ENCODE measurements around the gene NINJ1.
"Not testable (repeated sequence)": the region's sequence is repeated elsewhere in the genome, so short reads cannot be mapped to it uniquely, and the experiment has no call there.

NINJ1 gene

DNA sequence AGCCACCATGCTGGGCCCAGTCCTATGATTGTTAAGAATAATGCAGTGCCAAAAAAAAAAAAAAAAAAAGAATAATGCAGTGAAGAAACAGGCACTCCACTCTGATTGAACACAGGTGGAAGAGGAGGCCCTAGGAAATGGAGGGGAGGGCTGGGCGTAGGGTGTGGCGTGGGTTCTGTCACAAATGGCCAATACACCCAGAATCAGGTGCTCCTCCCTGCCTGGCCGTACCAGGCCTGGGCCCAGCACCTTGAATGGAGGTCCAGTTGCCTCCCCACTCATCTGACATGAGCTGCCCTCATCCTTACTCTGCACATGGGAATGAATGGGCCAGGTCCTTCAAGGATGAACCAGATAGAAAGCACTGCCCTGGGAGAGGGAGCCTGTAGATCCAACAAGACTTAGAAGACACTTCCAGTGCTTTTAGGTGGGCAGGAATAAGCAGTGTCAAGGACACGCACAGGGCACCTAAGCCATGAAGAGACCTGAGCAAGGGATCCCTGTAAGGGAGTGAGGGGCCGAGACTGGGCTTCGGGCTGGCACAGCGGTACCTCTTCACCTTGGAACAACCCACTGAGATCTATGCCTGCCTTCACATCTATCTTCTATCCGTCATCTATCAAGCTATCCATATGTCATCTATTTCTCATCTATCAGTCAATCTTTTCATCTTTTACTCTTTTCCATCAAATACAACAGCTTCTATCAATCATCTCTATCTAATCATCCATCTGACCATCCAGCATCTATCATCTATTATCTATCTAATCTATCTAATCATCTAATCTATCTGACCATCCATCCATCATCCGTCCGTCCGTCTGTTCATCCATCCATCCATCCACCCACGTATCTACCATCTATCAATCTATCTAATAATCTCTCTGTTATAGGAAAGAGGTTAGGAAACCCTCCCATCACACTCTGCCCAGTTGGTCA is 15.9 kb downstream of the NINJ1 start:
- Histone ChIP-seq H3K27me3 (ENCODE audit: control insufficient read depth in 1 of 2, insufficient read depth in 2 of 2, low read length in 2 of 2) (no peaks in the 10 kb centered on the region), H3K4me3 (ENCODE audit: low read length in 2 of 2) (no peak overlapping the region), H3K36me3 (ENCODE audit: control insufficient read depth in 2 of 2, insufficient read depth in 2 of 2, low read length in 2 of 2) (peaks cover 6 to 19% of the 10 kb centered on the region in 2 donors), H3K4me1 (ENCODE audit: control insufficient read depth, insufficient read depth, low read length) (peaks cover 24% of the 10 kb centered on the region), H3K9me3 (ENCODE audit: control insufficient read depth in 2 of 2, low read length in 2 of 2) (no peaks in the 10 kb centered on the region), H3K27ac (ENCODE audit: low read length) (no peak overlapping the region), H3K9ac (ENCODE audit: low read length in 2 of 2) (no peak overlapping the region)

DNA sequence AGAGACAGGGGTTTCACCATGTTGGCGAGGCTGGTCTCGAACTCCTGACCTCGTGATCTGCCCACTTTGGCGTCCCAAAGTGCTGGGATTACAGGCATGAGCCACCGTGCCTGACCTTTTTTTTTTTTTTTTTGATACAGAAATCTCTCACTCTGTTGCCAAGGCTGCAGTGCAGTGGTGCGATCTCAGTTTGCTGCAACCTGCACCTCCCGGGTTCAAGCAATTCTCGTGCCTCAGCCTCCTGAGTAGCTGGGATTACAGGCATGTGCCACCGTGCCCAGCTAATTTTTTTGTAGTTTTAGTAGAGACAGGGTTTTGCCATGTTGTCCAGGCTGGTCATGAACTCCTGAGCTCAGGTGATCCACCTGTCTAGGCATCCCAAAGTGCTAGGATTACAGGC is 16.5 kb downstream of the NINJ1 start:
- Histone ChIP-seq H3K36me3 (ENCODE audit: control insufficient read depth in 2 of 2, insufficient read depth in 2 of 2, low read length in 2 of 2) (peaks cover 7 to 17% of the 10 kb centered on the region in 2 donors), H3K4me1 (ENCODE audit: control insufficient read depth, insufficient read depth, low read length) (peaks cover 24% of the 10 kb centered on the region)
- H3K4me3 ChIP-seq (ENCODE audit: low read length in 2 of 2); H3K27me3 ChIP-seq (ENCODE audit: control insufficient read depth in 1 of 2, insufficient read depth in 2 of 2, low read length in 2 of 2); H3K9ac ChIP-seq (ENCODE audit: low read length in 2 of 2); H3K27ac ChIP-seq (ENCODE audit: low read length); H3K9me3 ChIP-seq (ENCODE audit: control insufficient read depth in 2 of 2, low read length in 2 of 2): not testable (repeated sequence)

DNA sequence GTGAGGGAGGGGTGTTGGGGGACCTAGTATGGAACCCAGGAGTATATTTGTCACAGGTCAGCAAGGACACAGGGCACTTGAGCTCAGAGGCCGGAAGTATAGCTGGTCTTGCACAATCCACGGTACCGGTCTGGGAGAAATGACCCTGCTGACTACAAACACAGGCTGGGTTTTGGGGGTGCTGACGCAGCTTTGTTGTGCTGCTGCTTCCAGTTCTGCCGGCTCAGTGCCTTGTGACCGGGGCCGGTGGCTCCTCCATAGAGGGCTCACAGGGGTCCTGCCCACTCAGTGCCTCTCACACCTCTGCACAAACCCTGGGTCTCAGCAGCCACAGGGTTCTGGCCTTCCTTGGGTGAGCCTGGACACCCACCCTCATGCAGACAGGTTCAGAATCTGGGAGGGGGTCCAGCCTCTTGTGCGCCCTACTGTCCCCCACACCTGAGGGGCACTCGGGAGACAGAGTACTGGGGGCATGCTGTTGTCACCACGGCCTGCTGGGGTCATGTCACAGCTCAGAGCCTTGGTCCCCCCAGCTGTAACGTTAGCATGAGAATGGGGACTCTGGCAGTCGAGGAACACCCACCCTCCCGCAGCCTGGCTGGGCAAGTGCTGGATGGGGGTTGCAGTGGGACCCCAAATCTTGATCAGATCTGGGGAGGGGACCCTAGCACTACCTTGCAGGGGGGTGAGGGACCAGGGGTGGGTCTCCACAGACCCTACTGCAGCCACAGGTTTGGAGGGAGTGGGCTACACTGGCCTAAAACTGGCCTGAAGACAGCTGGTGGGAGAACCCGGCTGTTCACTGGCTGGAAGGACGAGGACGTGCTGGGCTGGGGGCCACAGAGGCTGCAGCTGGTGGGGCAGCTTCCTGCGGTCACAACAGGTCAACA is 17.7 kb downstream of the NINJ1 start:
- Histone ChIP-seq H3K9ac (ENCODE audit: low read length in 2 of 2) (no peak overlapping the region), H3K27me3 (ENCODE audit: control insufficient read depth in 1 of 2, insufficient read depth in 2 of 2, low read length in 2 of 2) (no peaks in the 10 kb centered on the region), H3K27ac (ENCODE audit: low read length) (no peak overlapping the region), H3K4me3 (ENCODE audit: low read length in 2 of 2) (no peak overlapping the region), H3K36me3 (ENCODE audit: control insufficient read depth in 2 of 2, insufficient read depth in 2 of 2, low read length in 2 of 2) (peaks cover 7 to 12% of the 10 kb centered on the region in 2 donors), H3K9me3 (ENCODE audit: control insufficient read depth in 2 of 2, low read length in 2 of 2) (no peaks in the 10 kb centered on the region), H3K4me1 (ENCODE audit: control insufficient read depth, insufficient read depth, low read length) (peaks cover 24% of the 10 kb centered on the region)

DNA sequence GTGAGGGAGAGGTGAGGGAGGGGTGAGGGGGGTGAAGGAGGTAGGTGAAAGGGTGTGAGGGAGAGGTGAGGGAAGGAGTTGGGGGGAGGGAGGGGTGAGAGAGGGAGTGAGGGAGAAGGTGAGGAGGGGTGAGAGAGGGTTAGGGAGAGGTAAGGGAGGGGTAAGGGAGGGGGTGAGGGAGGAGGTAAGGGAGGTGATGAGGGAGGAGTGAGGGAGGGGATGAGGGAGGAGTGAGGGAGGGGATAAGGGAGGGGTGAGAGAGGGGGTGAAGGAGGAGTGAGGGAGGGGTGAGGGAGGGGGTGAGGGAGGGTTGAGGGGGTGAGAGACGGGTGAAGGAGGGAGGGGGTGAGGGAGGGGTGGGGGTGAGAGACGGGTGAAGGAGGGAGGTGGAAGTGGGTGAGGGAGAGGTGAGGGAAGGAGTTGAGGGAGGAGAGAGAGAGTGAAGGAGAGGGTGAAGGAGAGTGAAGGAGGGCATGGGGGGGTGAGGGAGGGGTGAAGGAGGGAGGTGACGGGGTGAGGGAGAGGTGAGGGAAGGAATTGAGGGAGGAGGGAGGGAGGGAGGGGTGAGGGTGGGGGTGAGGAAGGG is 18.5 kb downstream of the NINJ1 start:
- Histone ChIP-seq H3K36me3 (ENCODE audit: control insufficient read depth in 2 of 2, insufficient read depth in 2 of 2, low read length in 2 of 2) (peaks cover 7 to 19% of the 10 kb centered on the region in 2 donors), H3K4me3 (ENCODE audit: low read length in 2 of 2) (no peak overlapping the region), H3K9ac (ENCODE audit: low read length in 2 of 2) (no peak overlapping the region), H3K4me1 (ENCODE audit: control insufficient read depth, insufficient read depth, low read length) (peaks cover 20% of the 10 kb centered on the region), H3K9me3 (ENCODE audit: control insufficient read depth in 2 of 2, low read length in 2 of 2) (no peaks in the 10 kb centered on the region), H3K27ac (ENCODE audit: low read length) (no peak overlapping the region), H3K27me3 (ENCODE audit: control insufficient read depth in 1 of 2, insufficient read depth in 2 of 2, low read length in 2 of 2) (no peaks in the 10 kb centered on the region)

DNA sequence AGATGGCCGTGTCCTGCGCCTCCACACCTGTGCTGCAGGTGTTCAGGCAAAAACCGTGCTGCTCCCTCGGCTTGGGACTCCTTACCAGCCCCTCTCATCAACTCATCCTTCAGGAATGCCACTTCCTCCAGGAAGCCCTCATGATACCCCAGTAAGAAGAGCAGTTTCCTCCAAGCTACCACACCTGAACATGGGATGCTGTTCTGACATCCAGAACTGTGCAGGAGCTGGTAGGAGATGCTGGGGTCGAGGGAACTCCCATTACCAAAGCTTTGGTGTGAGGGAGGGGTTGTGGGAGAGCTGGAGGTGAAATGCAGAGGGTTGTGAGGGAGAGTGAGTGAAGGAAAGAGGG is 19.1 kb downstream of the NINJ1 start:
- Histone ChIP-seq H3K4me1 (ENCODE audit: control insufficient read depth, insufficient read depth, low read length) (peaks cover 14% of the 10 kb centered on the region), H3K27ac (ENCODE audit: low read length) (no peak overlapping the region), H3K36me3 (ENCODE audit: control insufficient read depth in 2 of 2, insufficient read depth in 2 of 2, low read length in 2 of 2) (peaks cover 7 to 20% of the 10 kb centered on the region in 2 donors), H3K9ac (ENCODE audit: low read length in 2 of 2) (no peak overlapping the region), H3K9me3 (ENCODE audit: control insufficient read depth in 2 of 2, low read length in 2 of 2) (no peaks in the 10 kb centered on the region), H3K4me3 (ENCODE audit: low read length in 2 of 2) (no peak overlapping the region), H3K27me3 (ENCODE audit: control insufficient read depth in 1 of 2, insufficient read depth in 2 of 2, low read length in 2 of 2) (no peaks in the 10 kb centered on the region)

DNA sequence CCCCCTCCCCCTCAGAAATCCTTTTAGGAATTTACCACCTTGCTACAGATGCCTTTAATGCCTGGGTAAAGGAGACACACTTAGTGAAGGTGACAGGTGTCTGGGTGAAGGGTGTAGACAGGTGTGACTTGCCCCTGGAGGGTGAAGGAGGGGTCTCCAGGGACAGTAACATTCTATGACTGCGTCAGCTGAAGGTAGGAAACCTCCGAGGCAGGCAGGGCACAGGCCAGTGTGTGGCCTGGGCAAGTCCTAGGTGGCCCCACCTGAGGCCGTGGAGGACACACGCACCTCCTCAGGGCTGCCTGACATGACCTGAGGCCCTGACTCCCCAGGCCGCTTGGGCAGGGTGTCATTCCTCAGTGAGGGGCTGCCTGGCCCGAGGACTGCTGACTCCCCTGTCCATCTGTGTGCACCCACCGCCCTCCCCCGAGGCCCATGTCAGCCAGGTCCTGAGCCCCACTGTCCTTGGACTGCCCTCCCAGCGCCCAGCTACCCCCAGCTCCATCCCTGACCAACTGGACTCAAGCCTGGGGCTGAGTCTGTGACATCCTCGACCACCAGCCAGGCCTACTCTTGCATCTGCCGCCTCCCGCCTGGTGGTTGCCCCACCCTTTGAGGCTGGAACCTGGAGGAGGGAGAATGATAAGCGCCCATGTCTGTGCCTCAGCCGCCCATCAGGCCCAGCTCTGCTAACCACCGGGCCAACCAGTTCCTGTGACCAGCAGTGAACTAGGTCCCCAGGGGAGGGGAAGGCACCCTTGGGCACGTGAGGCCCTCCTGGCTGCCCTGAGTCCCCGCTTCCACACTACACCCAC is 19.7 kb downstream of the NINJ1 start:
- H3K4me1 ChIP-seq (ENCODE audit: control insufficient read depth, insufficient read depth, low read length): peaks cover 12% of the 10 kb centered on the region
- no peak overlapping the region for H3K27ac ChIP-seq (ENCODE audit: low read length)
- H3K4me3 ChIP-seq (ENCODE audit: low read length in 2 of 2): no peak overlapping the region
- H3K9me3 ChIP-seq (ENCODE audit: control insufficient read depth in 2 of 2, low read length in 2 of 2): no peaks in the 10 kb centered on the region
- peaks cover 9 to 23% of the 10 kb centered on the region in 2 donors for H3K36me3 ChIP-seq (ENCODE audit: control insufficient read depth in 2 of 2, insufficient read depth in 2 of 2, low read length in 2 of 2)
- H3K9ac ChIP-seq (ENCODE audit: low read length in 2 of 2): no peak overlapping the region
- H3K27me3 ChIP-seq (ENCODE audit: control insufficient read depth in 1 of 2, insufficient read depth in 2 of 2, low read length in 2 of 2): no peaks in the 10 kb centered on the region

DNA sequence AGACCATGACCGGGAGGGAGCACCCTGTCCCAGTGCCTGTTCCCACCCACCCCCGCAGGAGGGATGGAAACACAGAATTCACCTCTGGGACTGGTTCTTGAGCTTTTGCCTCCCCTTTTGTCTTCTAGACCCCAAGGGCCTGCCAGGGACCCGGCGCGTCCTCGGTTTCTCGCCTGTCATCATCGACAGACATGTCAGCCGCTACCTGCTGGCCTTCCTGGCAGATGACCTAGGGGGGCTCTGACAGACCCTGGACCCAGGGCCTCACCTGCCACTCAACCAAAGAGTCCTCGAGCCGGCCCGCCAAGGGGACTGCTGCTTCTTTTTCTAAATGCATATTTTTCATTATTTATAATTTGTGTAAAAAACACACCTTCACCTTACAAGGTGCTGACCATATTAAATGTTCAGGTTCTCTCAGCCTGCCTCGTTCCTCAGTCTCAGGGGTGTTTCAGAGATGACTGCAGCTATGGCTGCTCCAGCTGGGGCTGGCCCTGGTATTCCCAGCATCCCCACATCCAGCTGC is 21.1 kb downstream of the NINJ1 start:
- no peak overlapping the region for H3K4me3 ChIP-seq (ENCODE audit: low read length in 2 of 2)
- H3K9me3 ChIP-seq (ENCODE audit: control insufficient read depth in 2 of 2, low read length in 2 of 2): no peaks in the 10 kb centered on the region
- no peaks in the 10 kb centered on the region for H3K27me3 ChIP-seq (ENCODE audit: control insufficient read depth in 1 of 2, insufficient read depth in 2 of 2, low read length in 2 of 2)
- peaks cover 14 to 25% of the 10 kb centered on the region in 2 donors for H3K36me3 ChIP-seq (ENCODE audit: control insufficient read depth in 2 of 2, insufficient read depth in 2 of 2, low read length in 2 of 2)
- H3K4me1 ChIP-seq (ENCODE audit: control insufficient read depth, insufficient read depth, low read length): peaks cover 17% of the 10 kb centered on the region
- no peak overlapping the region for H3K9ac ChIP-seq (ENCODE audit: low read length in 2 of 2)
- no peak overlapping the region for H3K27ac ChIP-seq (ENCODE audit: low read length)

DNA sequence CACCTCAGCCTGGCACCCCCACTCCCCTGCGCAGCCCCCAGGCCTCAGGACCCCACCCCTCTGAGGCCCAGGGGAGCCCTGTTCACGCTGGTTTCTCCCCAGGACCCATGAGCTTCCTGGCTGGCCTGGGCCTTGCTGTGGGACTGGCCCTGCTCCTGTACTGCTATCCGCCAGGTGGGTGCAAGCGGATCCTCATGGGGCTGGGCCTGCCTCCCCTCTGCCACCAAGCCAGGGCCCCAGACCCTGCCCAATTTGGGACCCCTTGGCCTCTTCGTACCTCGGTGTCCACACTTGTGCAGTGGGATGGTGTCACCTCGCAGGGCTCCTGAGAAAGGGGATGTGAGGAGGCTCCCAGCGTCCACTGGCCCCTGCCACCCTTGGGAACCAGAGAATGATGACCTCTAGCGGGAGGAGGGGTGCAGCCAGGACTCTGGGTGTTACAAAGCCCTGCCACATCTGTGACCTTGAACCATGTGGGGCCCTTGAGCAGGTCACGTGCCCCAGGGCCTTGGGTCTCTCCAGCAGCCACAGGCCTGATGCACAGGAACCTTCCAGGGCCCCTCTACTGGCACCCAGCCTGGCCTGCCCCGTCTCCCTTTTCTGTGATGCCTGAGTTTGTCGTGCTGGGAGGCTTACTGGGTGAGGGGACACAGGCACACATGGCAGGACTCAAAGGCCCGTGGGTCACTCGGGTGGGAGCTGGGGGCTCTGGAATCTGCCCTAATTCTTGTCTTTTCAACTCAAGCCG is 21.8 kb downstream of the NINJ1 start:
- H3K27ac ChIP-seq (ENCODE audit: low read length): no peak overlapping the region
- H3K9me3 ChIP-seq (ENCODE audit: control insufficient read depth in 2 of 2, low read length in 2 of 2): no peaks in the 10 kb centered on the region
- no peaks in the 10 kb centered on the region for H3K27me3 ChIP-seq (ENCODE audit: control insufficient read depth in 1 of 2, insufficient read depth in 2 of 2, low read length in 2 of 2)
- H3K36me3 ChIP-seq (ENCODE audit: control insufficient read depth in 2 of 2, insufficient read depth in 2 of 2, low read length in 2 of 2): peaks cover 17 to 28% of the 10 kb centered on the region in 2 donors
- H3K4me3 ChIP-seq (ENCODE audit: low read length in 2 of 2): no peak overlapping the region
- peaks cover 21% of the 10 kb centered on the region for H3K4me1 ChIP-seq (ENCODE audit: control insufficient read depth, insufficient read depth, low read length)
- no peak overlapping the region for H3K9ac ChIP-seq (ENCODE audit: low read length in 2 of 2)

DNA sequence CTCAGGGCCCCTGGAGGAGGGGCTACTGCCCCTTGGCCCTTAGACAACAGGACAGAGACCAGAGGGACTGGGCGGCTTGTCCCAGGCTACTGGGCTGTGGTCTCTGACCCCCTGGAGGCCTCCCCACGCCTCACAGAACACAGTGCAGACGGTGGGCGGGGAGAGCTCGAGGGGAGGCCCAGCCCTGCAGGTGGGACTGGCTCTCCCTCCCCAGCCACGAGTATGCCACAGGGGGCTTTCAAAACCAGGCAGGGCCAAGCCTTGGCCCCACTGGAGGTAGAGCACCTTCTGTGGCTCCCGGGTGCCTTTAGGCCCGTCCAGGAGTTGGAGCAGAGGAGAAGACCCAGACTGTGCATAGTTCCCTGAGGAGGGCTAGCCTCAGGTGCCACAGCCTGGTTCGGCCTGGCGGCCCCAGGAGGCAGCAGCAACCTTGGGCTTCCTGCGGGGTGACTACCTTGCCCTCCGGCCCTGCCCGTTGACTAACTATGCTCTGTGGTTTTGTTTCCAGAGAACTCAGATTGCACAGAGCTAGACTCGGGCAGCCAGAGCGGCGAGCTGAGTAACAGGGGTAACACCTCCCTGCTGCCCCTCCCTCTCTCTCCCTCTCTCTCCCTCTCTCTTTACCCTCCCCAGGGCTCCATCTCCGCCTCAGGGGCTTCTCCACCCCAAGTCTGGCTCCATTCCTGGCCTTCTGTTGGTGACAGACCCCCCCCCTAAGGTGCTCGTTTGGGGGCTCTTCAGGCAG is 22.5 kb downstream of the NINJ1 start:
- Histone ChIP-seq H3K9ac (ENCODE audit: low read length in 2 of 2) (no peak overlapping the region), H3K4me1 (ENCODE audit: control insufficient read depth, insufficient read depth, low read length) (peaks cover 23% of the 10 kb centered on the region), H3K27ac (ENCODE audit: low read length) (no peak overlapping the region), H3K9me3 (ENCODE audit: control insufficient read depth in 2 of 2, low read length in 2 of 2) (no peaks in the 10 kb centered on the region), H3K4me3 (ENCODE audit: low read length in 2 of 2) (no peak overlapping the region), H3K36me3 (ENCODE audit: control insufficient read depth in 2 of 2, insufficient read depth in 2 of 2, low read length in 2 of 2) (peaks cover 17 to 28% of the 10 kb centered on the region in 2 donors), H3K27me3 (ENCODE audit: control insufficient read depth in 1 of 2, insufficient read depth in 2 of 2, low read length in 2 of 2) (no peaks in the 10 kb centered on the region)

Data from stomach smooth muscle (tissue), 2 donors.